ENCODE data around the gene TBC1D17.

- TF ChIP-seq, protein P1, sequence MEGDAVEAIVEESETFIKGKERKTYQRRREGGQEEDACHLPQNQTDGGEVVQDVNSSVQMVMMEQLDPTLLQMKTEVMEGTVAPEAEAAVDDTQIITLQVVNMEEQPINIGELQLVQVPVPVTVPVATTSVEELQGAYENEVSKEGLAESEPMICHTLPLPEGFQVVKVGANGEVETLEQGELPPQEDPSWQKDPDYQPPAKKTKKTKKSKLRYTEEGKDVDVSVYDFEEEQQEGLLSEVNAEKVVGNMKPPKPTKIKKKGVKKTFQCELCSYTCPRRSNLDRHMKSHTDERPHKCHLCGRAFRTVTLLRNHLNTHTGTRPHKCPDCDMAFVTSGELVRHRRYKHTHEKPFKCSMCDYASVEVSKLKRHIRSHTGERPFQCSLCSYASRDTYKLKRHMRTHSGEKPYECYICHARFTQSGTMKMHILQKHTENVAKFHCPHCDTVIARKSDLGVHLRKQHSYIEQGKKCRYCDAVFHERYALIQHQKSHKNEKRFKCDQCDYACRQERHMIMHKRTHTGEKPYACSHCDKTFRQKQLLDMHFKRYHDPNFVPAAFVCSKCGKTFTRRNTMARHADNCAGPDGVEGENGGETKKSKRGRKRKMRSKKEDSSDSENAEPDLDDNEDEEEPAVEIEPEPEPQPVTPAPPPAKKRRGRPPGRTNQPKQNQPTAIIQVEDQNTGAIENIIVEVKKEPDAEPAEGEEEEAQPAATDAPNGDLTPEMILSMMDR (conservative IDR thresholded peaks at IDR 0.05; ENCODE audit: low read length) = no peak
- no peak for TF ChIP-seq EZH2phosphoT487 (IDR thresholded peaks at IDR 0.05; ENCODE audit: borderline replicate concordance)
Observed at GRCh38 chr19:49863254-49863934, 14.1 kb upstream of the TBC1D17 start.

Measured in Loucy (cell line).